GM06990 (cell line): ENCODE results near the gene LDLRAD4.

Experiments used
- DNase-seq: peaks from one replicate; pipeline ENCODE4 v3.0.0-alpha.2; 2011; ENCODE audit not compliant: insufficient read length; ENCODE audit errors: extremely low read depth
- H3K27me3 ChIP-seq: replicated peaks from 2 replicates; pipeline ENCODE4 v1.6.0; 2011; ENCODE audit warnings: low read length; ENCODE audit not compliant: control insufficient read depth, insufficient read depth
- H3K36me3 ChIP-seq: 2 replicates; pipeline ENCODE4 v1.5.1; 2011; ENCODE audit warnings: low read length; ENCODE audit not compliant: control insufficient read depth, insufficient read depth
- H3K4me3 ChIP-seq: replicated peaks from 2 replicates; pipeline ENCODE4 v1.5.1; 2011; ENCODE audit warnings: low read depth, mild to moderate bottlenecking, control low read depth, low read length
- TF ChIP-seq, protein P1 (sequence below): IDR thresholded peaks from 2 replicates; pipeline ENCODE4 v1.5.1; 2011; ENCODE audit warnings: low read length, control low read depth, mild to moderate bottlenecking, inconsistent platforms; ENCODE audit not compliant: insufficient read depth, poor library complexity, severe bottlenecking

The LDLRAD4 gene

DNA sequence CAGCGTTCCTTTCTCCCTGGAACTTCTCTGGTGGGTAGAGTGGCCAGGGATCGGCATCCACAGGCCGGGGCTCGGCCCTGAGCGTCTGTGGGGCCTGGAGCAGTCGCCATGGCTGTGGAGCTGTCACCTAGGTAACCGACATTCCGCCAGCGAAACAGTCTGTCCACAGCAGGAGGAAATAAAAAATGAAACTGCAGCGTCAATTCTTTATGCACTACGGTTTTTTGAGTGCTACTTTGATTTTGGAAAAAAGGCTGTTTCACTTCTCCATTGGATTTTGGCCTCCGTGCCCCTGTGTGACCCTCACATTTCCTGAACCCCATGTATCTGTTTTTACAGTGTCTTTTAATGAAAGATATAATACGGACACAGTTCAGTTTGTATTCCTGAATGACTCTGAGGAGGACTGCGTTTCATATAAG lies 163.4 kb downstream of the LDLRAD4 start:
- Histone ChIP-seq H3K27me3 (no peaks in the 10 kb centered on the region), H3K4me3 (0 out of 2 replicates have a peak overlapping the region, but pooled peaks have one; percentile 2), H3K36me3 (no peaks in the 10 kb centered on the region)
- TF ChIP-seq, protein P1, sequence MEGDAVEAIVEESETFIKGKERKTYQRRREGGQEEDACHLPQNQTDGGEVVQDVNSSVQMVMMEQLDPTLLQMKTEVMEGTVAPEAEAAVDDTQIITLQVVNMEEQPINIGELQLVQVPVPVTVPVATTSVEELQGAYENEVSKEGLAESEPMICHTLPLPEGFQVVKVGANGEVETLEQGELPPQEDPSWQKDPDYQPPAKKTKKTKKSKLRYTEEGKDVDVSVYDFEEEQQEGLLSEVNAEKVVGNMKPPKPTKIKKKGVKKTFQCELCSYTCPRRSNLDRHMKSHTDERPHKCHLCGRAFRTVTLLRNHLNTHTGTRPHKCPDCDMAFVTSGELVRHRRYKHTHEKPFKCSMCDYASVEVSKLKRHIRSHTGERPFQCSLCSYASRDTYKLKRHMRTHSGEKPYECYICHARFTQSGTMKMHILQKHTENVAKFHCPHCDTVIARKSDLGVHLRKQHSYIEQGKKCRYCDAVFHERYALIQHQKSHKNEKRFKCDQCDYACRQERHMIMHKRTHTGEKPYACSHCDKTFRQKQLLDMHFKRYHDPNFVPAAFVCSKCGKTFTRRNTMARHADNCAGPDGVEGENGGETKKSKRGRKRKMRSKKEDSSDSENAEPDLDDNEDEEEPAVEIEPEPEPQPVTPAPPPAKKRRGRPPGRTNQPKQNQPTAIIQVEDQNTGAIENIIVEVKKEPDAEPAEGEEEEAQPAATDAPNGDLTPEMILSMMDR = no peak
- DNase-seq = no peak

DNA sequence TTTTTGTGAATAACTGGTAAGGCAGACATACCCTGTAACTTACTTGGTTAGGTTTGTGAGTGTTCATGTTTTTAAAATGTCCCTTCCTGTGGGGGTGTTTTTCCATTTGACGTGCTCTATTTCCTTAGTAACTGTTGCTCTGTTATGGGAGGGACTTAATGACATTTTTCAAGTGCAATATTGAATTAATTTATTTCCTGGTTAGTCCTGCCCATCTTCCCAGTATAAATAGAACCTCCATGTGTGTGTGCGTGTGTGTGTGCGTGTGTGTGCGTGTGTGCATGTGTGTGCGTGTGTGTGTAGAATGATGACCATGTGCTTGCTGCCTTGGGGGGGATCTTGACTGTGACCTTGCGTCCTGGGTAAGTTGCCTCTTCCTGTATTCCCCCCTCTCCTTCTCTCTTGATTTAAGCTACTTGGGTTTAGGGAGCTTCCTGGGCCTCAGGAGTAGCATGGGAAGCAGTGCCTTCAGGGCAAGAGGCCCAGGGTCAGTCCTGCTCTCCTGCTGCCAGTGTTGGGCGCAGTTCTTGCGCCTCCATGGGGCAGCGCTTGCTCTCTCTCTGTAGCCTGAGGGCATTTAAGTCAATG lies 163.9 kb downstream of the LDLRAD4 start:
- Histone ChIP-seq H3K36me3 (no peaks in the 10 kb centered on the region), H3K27me3 (no peaks in the 10 kb centered on the region), H3K4me3 (no peak overlapping the region)
- TF ChIP-seq, protein P1 = no peak
- DNase-seq = no peak

DNA sequence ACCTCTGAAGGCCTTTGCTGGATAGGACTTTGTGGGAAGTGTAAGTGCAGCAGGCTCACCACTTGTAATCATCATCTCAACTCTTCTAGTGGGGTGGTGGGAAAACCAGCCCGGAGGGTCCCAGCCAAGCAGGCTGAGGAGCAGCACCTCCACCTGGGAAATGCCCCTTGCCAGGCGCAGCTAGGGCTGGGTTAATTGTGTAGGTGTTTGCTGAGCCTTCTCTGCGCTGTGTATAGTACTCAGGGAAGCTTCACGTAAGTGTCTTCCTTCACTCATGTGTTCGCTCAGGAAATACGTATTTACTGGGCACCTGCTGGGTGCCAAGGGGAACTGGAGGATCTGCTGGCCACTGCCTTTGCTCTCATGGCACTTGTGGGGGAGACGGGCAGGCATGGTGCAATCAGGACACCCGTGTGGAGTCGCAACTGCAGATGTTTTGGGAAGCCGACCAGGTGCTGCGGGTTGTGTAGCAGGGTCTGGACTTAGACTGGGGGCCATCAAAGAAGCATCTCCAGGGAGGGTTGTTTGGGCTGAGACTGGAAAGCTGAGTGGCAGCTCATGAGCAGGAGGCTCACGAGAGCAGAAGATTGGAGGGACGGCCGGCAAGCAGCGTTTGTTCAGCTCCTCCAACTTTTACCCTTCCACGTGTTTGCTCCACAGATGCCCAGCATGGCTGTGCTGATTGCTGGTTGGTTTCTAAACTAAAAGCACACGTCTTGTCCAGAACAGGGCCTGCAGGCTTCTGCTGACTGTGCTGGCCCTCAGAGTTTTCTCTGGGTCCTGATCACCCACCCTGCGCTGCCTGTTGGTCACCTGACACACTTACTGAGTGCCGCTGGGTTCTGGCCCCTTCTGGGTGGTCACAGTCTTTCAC lies 164.6 kb downstream of the LDLRAD4 start:
- Histone ChIP-seq H3K27me3 (no peaks in the 10 kb centered on the region), H3K36me3 (no peaks in the 10 kb centered on the region), H3K4me3 (no peak overlapping the region)
- no peak for DNase-seq
- TF ChIP-seq, protein P1 = no peak

DNA sequence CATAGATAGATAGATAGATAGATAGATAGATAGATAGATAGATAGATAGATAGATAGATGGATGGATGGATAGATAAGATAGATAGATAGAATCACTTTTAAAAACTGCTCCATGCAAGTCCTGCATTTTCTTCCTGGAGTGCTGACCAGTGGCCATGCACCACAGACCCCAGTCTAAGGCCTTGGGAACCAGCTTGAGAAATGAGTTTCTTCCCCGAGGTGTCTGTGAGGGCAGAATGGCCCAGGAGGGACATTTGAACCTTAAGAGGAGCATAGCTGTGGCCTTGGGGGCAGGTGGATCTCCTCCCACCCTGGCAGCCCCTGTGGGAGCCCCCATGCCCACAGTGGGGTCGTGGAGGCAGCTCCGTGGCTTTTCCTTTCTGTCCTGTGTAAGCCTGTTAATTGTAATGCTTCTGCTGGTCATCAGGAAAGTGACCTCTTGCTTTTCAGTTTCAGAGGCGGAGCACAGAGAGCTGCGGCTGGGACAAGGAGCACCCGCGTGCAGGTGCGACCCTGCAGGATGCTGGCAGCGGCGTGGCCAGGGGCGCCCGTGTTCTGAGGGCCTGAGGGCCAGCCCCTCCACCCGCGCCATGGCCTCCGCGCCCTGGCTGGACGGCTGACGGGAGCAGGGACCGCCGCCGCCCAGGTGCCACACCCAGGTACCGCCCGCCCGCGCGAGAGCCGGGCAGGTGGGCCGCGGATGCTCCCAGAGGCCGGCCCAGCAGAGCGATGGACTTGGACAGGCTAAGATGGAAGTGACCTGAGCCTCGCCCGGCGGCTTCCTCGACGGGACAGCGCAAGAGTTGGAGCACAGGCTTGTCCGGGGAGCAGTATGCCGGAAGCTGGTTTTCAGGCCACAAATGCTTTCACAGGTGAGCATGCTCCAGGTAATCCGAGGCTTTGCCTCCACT lies 168.6 kb downstream of the LDLRAD4 start:
- TF ChIP-seq, protein P1 = no peak
- Histone ChIP-seq H3K4me3 (no peak overlapping the region), H3K27me3 (peaks cover under 1% of the 10 kb centered on the region; the same call in 1 of the 2 replicates), H3K36me3 (no peaks in the 10 kb centered on the region)
- no peak for DNase-seq

DNA sequence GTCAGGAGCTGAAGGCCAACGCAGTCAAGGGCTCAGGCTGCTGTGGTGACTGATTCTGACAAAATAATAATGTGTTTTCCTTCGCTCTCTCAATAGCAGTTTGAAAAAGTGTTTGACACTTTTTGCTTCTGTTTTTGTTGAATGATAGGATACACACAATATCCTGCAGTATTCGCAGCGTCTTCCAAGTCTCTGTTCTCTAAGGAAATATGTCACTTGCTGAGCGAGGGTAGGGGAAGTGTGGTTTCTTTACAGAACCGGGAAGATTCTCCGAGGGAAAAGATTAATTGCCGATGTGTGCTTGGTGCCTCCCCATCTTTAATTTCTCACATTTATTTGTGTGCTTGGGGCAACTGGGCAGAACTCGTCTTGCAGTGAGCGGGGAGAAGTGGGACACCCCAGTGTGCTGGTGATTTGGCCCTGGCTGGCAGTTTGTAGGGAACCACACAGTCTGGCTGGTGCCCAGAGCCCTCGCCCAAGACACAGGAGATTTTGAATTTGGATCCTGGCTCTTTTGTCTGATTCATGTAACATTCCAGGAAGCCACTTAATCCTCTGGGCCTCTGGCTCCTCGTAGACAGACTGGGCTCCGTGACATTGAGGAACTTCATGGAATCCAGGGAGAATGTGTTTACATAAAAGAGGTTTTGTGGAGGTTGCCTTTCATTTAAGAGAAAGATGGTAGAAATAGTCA lies 169.4 kb downstream of the LDLRAD4 start:
- TF ChIP-seq, protein P1 = no peak
- no peak for DNase-seq
- H3K4me3 ChIP-seq = no peak overlapping the region
- H3K36me3 ChIP-seq = no peaks in the 10 kb centered on the region
- H3K27me3 ChIP-seq = peaks cover 2% of the 10 kb centered on the region; the same call in 1 of the 2 replicates
